HL-60 (cell line): ENCODE data around the gene NSRP1.

Source experiments
- GABPA ChIP-seq: IDR thresholded peaks from 2 replicates; pipeline ENCODE4 v1.6.1; 2012; ENCODE audit warnings: low read depth
- POLR2AphosphoS5 ChIP-seq: IDR thresholded peaks from 2 replicates; pipeline ENCODE4 v1.6.1; 2012; ENCODE audit warnings: low read depth
- SPI1 ChIP-seq: IDR thresholded peaks from 2 replicates; pipeline ENCODE4 v1.6.1; 2012; ENCODE audit warnings: low read depth, mild to moderate bottlenecking, borderline replicate concordance
- TF ChIP-seq, protein P1 (sequence below): IDR thresholded peaks from one replicate; pipeline ENCODE4 v1.5.1; 2011; ENCODE audit warnings: low read length, control low read depth, inconsistent platforms; ENCODE audit not compliant: insufficient read depth
- TF ChIP-seq, protein P2 (sequence below): IDR thresholded peaks from 2 replicates; pipeline ENCODE4 v1.6.1; 2012; ENCODE audit warnings: low read depth; ENCODE audit not compliant: insufficient replicate concordance

DNA sequence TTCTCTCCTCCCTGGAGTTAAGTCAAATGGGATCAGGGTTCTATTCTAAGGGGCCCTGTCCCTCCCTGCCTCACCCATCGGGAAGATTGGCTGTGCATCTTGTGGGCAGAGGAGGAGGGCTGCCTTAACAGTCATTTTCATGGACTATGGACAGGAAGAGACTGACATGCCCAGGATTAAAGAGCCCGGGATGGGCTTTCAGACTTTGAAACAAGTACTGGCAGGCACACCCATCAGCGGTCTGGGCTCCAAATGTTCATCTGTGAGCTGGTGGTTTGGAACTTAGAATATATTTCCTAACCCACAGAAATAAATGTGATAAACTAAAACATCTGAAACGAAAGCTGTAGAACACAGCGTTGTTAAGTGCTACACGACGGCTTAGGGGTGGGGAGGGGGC lies 112.4 kb downstream of the NSRP1 start:
- TF ChIP-seq, protein P1, sequence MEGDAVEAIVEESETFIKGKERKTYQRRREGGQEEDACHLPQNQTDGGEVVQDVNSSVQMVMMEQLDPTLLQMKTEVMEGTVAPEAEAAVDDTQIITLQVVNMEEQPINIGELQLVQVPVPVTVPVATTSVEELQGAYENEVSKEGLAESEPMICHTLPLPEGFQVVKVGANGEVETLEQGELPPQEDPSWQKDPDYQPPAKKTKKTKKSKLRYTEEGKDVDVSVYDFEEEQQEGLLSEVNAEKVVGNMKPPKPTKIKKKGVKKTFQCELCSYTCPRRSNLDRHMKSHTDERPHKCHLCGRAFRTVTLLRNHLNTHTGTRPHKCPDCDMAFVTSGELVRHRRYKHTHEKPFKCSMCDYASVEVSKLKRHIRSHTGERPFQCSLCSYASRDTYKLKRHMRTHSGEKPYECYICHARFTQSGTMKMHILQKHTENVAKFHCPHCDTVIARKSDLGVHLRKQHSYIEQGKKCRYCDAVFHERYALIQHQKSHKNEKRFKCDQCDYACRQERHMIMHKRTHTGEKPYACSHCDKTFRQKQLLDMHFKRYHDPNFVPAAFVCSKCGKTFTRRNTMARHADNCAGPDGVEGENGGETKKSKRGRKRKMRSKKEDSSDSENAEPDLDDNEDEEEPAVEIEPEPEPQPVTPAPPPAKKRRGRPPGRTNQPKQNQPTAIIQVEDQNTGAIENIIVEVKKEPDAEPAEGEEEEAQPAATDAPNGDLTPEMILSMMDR: no peak
- TF ChIP-seq, protein P2, sequence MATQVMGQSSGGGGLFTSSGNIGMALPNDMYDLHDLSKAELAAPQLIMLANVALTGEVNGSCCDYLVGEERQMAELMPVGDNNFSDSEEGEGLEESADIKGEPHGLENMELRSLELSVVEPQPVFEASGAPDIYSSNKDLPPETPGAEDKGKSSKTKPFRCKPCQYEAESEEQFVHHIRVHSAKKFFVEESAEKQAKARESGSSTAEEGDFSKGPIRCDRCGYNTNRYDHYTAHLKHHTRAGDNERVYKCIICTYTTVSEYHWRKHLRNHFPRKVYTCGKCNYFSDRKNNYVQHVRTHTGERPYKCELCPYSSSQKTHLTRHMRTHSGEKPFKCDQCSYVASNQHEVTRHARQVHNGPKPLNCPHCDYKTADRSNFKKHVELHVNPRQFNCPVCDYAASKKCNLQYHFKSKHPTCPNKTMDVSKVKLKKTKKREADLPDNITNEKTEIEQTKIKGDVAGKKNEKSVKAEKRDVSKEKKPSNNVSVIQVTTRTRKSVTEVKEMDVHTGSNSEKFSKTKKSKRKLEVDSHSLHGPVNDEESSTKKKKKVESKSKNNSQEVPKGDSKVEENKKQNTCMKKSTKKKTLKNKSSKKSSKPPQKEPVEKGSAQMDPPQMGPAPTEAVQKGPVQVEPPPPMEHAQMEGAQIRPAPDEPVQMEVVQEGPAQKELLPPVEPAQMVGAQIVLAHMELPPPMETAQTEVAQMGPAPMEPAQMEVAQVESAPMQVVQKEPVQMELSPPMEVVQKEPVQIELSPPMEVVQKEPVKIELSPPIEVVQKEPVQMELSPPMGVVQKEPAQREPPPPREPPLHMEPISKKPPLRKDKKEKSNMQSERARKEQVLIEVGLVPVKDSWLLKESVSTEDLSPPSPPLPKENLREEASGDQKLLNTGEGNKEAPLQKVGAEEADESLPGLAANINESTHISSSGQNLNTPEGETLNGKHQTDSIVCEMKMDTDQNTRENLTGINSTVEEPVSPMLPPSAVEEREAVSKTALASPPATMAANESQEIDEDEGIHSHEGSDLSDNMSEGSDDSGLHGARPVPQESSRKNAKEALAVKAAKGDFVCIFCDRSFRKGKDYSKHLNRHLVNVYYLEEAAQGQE: no peak
- no peak for TF ChIP-seq GABPA
- TF ChIP-seq POLR2AphosphoS5: no peak
- no peak for TF ChIP-seq SPI1
